NCI-H226 (cell line): Measurements from ENCODE around the gene WDR11.
A peak's percentile ranks its signal among the peaks of the same experiment; 100 is the strongest.
"Not testable (repeated sequence)": the region's sequence is repeated elsewhere in the genome, so short reads cannot be mapped to it uniquely, and the experiment has no call there.

Experiments used
- DNase-seq: peaks from one replicate; pipeline ENCODE4 v3.0.0-alpha.2; 2015

The WDR11 gene

GRCh38 chr10:120841522-120842189, 9.5 kb upstream of the WDR11 start:
- no peak for DNase-seq

- no peak for DNase-seq
Observed at GRCh38 chr10:120854388-120854787, 3.2 kb downstream of the WDR11 start.

GRCh38 chr10:120861178-120861855, 10.2 kb downstream of the WDR11 start:
- no peak for DNase-seq

GRCh38 chr10:120873741-120874140, 22.6 kb downstream of the WDR11 start:
- no peak for DNase-seq

GRCh38 chr10:120883071-120883470, 31.9 kb downstream of the WDR11 start:
- DNase-seq, result no peak

- no peak for DNase-seq
Observed at GRCh38 chr10:120887482-120887881, 36.3 kb downstream of the WDR11 start.

- DNase-seq, result no peak
Observed at GRCh38 chr10:120891365-120891764, 40.2 kb downstream of the WDR11 start.

GRCh38 chr10:120894556-120894955, 43.4 kb downstream of the WDR11 start:
- DNase-seq, result no peak

GRCh38 chr10:120897343-120897742, 46.2 kb downstream of the WDR11 start:
- no peak for DNase-seq

GRCh38 chr10:120905268-120905667, 54.1 kb downstream of the WDR11 start:
- no peak for DNase-seq

GRCh38 chr10:120917521-120918250, 66.5 kb downstream of the WDR11 start:
- no peak for DNase-seq

GRCh38 chr10:120923886-120924285, 72.7 kb downstream of the WDR11 start:
- not testable (repeated sequence) for DNase-seq

- DNase-seq, result no peak
Observed at GRCh38 chr10:120926611-120927010, 75.4 kb downstream of the WDR11 start.

GRCh38 chr10:120927352-120927751, 76.2 kb downstream of the WDR11 start:
- no peak for DNase-seq

GRCh38 chr10:120929166-120929565, 78.0 kb downstream of the WDR11 start:
- no peak for DNase-seq

GRCh38 chr10:120931423-120931822, 80.3 kb downstream of the WDR11 start:
- no peak for DNase-seq

GRCh38 chr10:120931999-120932398, 80.8 kb downstream of the WDR11 start:
- DNase-seq, result no peak

GRCh38 chr10:120938822-120939221, 87.7 kb downstream of the WDR11 start:
- DNase-seq, result no peak

GRCh38 chr10:120940299-120940900, 89.2 kb downstream of the WDR11 start:
- DNase-seq, result no peak

- no peak for DNase-seq
Observed at GRCh38 chr10:120941501-120941900, 90.3 kb downstream of the WDR11 start.

GRCh38 chr10:120942806-120943413, 91.7 kb downstream of the WDR11 start:
- peak; percentile 21 for DNase-seq

GRCh38 chr10:120943542-120943941, 92.4 kb downstream of the WDR11 start:
- no peak for DNase-seq

GRCh38 chr10:120944586-120945125, 93.5 kb downstream of the WDR11 start:
- no peak for DNase-seq
